ENCODE data around the gene RNF135.

- TF ChIP-seq, protein P1, sequence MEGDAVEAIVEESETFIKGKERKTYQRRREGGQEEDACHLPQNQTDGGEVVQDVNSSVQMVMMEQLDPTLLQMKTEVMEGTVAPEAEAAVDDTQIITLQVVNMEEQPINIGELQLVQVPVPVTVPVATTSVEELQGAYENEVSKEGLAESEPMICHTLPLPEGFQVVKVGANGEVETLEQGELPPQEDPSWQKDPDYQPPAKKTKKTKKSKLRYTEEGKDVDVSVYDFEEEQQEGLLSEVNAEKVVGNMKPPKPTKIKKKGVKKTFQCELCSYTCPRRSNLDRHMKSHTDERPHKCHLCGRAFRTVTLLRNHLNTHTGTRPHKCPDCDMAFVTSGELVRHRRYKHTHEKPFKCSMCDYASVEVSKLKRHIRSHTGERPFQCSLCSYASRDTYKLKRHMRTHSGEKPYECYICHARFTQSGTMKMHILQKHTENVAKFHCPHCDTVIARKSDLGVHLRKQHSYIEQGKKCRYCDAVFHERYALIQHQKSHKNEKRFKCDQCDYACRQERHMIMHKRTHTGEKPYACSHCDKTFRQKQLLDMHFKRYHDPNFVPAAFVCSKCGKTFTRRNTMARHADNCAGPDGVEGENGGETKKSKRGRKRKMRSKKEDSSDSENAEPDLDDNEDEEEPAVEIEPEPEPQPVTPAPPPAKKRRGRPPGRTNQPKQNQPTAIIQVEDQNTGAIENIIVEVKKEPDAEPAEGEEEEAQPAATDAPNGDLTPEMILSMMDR (conservative IDR thresholded peaks at IDR 0.05 in 1 of 2, IDR thresholded peaks at IDR 0.05 in 1 of 2; ENCODE audit: low read depth in 1 of 2, low read length in 2 of 2) = no peak
- TF ChIP-seq EZH2 (IDR thresholded peaks at IDR 0.05; ENCODE audit: low read length, missing control alignments) = no peak
These were observed 27.0 kb downstream of the RNF135 start for GRCh38 chr17:30997842-30998241.
